PFSK-1 (cell line): ENCODE results near the gene WDR13.

Source experiments
- POLR2AphosphoS5 ChIP-seq: IDR thresholded peaks from 2 replicates; pipeline ENCODE4 v1.6.1; 2012; ENCODE audit warnings: low read depth, mild to moderate bottlenecking, control low read depth, low read length, moderate library complexity
- SIN3A ChIP-seq: IDR thresholded peaks from 2 replicates; pipeline ENCODE4 v1.6.1; 2012; ENCODE audit warnings: mild to moderate bottlenecking, low read length, moderate library complexity, borderline replicate concordance; ENCODE audit not compliant: insufficient read depth
- TAF1 ChIP-seq: IDR thresholded peaks from 2 replicates; pipeline ENCODE4 v1.6.1; 2012; ENCODE audit warnings: low read length, control low read depth, borderline replicate concordance; ENCODE audit not compliant: insufficient read depth
- TF ChIP-seq, protein P1 (sequence below), 2 experiments: IDR thresholded peaks; 2 replicates each; pipeline versions ENCODE4 v1.6.1 to v1.8.0; 2011 to 2012; ENCODE audit warnings: low read depth in 2 of 2, low read length in 2 of 2, control low read depth in 1 of 2, inconsistent platforms in 1 of 2, mild to moderate bottlenecking in 1 of 2, moderate library complexity in 1 of 2; ENCODE audit not compliant: insufficient read depth in 1 of 2

DNA sequence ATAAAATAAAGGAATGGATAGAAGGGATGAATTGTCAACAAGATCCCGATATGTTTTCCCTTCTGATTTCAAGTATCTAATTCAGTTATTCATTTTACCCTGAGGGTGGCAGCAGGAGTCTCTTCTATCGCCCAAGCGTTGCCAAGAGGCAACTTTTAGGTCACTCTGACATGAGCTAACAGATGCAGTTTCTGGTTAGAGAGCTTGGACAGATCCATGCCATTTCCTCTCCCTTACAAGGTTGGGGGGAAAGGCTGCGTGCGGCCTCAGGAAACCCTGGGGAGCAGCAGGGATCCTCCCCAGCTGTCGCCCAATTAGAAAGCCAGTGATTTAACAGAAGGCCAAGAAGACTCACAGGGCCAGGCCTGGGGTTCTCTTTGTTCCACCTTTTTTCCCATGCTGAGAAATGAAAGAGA, 51.1 kb downstream of the WDR13 start:
- TF ChIP-seq TAF1 (no peak), POLR2AphosphoS5 (no peak), SIN3A (no peak)
- TF ChIP-seq, protein P1, sequence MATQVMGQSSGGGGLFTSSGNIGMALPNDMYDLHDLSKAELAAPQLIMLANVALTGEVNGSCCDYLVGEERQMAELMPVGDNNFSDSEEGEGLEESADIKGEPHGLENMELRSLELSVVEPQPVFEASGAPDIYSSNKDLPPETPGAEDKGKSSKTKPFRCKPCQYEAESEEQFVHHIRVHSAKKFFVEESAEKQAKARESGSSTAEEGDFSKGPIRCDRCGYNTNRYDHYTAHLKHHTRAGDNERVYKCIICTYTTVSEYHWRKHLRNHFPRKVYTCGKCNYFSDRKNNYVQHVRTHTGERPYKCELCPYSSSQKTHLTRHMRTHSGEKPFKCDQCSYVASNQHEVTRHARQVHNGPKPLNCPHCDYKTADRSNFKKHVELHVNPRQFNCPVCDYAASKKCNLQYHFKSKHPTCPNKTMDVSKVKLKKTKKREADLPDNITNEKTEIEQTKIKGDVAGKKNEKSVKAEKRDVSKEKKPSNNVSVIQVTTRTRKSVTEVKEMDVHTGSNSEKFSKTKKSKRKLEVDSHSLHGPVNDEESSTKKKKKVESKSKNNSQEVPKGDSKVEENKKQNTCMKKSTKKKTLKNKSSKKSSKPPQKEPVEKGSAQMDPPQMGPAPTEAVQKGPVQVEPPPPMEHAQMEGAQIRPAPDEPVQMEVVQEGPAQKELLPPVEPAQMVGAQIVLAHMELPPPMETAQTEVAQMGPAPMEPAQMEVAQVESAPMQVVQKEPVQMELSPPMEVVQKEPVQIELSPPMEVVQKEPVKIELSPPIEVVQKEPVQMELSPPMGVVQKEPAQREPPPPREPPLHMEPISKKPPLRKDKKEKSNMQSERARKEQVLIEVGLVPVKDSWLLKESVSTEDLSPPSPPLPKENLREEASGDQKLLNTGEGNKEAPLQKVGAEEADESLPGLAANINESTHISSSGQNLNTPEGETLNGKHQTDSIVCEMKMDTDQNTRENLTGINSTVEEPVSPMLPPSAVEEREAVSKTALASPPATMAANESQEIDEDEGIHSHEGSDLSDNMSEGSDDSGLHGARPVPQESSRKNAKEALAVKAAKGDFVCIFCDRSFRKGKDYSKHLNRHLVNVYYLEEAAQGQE (IDR thresholded peaks at IDR 0.05; ENCODE audit: insufficient read depth in 1 of 2, low read depth in 2 of 2, low read length in 2 of 2), result no peak
